ENCODE data around the gene CS.

GRCh38 chr12:56229916-56230431 is 70.2 kb downstream of the CS start, which contains the start of gene SLC39A5:
- TF ChIP-seq CTCF (IDR thresholded peaks at IDR 0.05) (no peak), RAD21 (IDR thresholded peaks at IDR 0.05; ENCODE audit: low read length) (no peak), EP300 (IDR thresholded peaks at IDR 0.05; ENCODE audit: borderline replicate concordance in 1 of 2, low read depth in 1 of 2, low read length in 1 of 2) (no peak), USF1 (IDR thresholded peaks at IDR 0.05; ENCODE audit: borderline replicate concordance, low read depth) (no peak), POLR2AphosphoS5 (IDR thresholded peaks at IDR 0.05; ENCODE audit: low read depth, low read length) (no peak), EZH2phosphoT487 (IDR thresholded peaks at IDR 0.05; ENCODE audit: borderline replicate concordance, low read depth) (no peak), SMC3 (IDR thresholded peaks at IDR 0.05; ENCODE audit: low read depth, low read length) (no peak), MEF2A (IDR thresholded peaks at IDR 0.05; ENCODE audit: borderline replicate concordance, low read depth) (no peak), USF2 (IDR thresholded peaks at IDR 0.05; ENCODE audit: borderline replicate concordance, low read depth, low read length) (no peak), RCOR1 (IDR thresholded peaks at IDR 0.05; ENCODE audit: low read length) (no peak), NRF1 (IDR thresholded peaks at IDR 0.05; ENCODE audit: low read depth, low read length) (no peak), TAF1 (IDR thresholded peaks at IDR 0.05; ENCODE audit: borderline replicate concordance, low read depth, low read length) (no peak)

Measured in SK-N-SH (cell line).